OCI-LY7 (cell line): ENCODE measurements around the gene TARP.

Experiments
- BruUV-seq: library from RNA; stranded (reverse); fragments of 400-500 nt; replicated peaks from 2 replicates; lab custom pipeline; 2021; lab: Mats Ljungman, UMichigan
- CTCF ChIA-PET: fragments of 300-600 bp; sonication (Branson Sonifier 250); formaldehyde crosslinking; loops from one replicate; lab custom pipeline; 2022; ENCODE audit warnings: antibody characterized with exemption; ENCODE audit not compliant: unreplicated experiment; lab: Charles Lee
- POLR2A ChIA-PET: fragments of 300-600 bp; sonication (Branson Sonifier 250); formaldehyde crosslinking; loops from one replicate; lab custom pipeline; 2022; ENCODE audit warnings: antibody characterized with exemption; lab: Charles Lee
- DNase-seq: peaks from one replicate; pipeline ENCODE4 v3.0.0-alpha.2; 2015; ENCODE audit warnings: low spot score
- H2AFZ ChIP-seq: fragments of 200-600 bp; sonication (generic), shearing (Covaris generic); 2 replicates; pipeline ENCODE4 v1.6.1; 2014; ENCODE audit warnings: mild to moderate bottlenecking, antibody characterized with exemption, low read length, moderate library complexity
- H3K27ac ChIP-seq: fragments of 200-600 bp; sonication (generic); 2 replicates; pipeline ENCODE4 v1.5.1; 2014; ENCODE audit warnings: mixed run types, low read depth, mild to moderate bottlenecking, moderate library complexity, low read length, inconsistent platforms; ENCODE audit not compliant: poor library complexity, severe bottlenecking
- H3K36me3 ChIP-seq: fragments of 200-600 bp; sonication (generic); 2 replicates; pipeline ENCODE4 v1.6.1; 2014; ENCODE audit warnings: mild to moderate bottlenecking, antibody characterized with exemption, low read length, moderate library complexity, mixed read lengths; ENCODE audit not compliant: insufficient read depth
- H3K4me1 ChIP-seq: fragments of 200-600 bp; sonication (generic); 2 replicates; pipeline ENCODE4 v1.5.1; 2014; ENCODE audit warnings: mild to moderate bottlenecking, low read length; ENCODE audit not compliant: insufficient read depth, poor library complexity, severe bottlenecking
- H3K4me2 ChIP-seq: fragments of 200-600 bp; sonication (generic); 2 replicates; pipeline ENCODE4 v1.6.1; 2014; ENCODE audit warnings: mild to moderate bottlenecking, low read length
- H3K4me3 ChIP-seq: fragments of 200-600 bp; sonication (generic); 2 replicates; pipeline ENCODE4 v1.5.1; 2014; ENCODE audit warnings: mild to moderate bottlenecking, low read depth, low read length; ENCODE audit not compliant: poor library complexity, severe bottlenecking
- H3K79me2 ChIP-seq: fragments of 200-600 bp; sonication (generic); 2 replicates; pipeline ENCODE4 v1.6.1; 2016; ENCODE audit warnings: low read depth, mild to moderate bottlenecking, low read length, moderate library complexity, mixed read lengths; ENCODE audit not compliant: insufficient read depth
- H3K9me2 ChIP-seq: fragments of 200-600 bp; sonication (generic); 2 replicates; pipeline ENCODE4 v1.6.1; 2016; ENCODE audit warnings: mild to moderate bottlenecking, low read length, mixed read lengths; ENCODE audit not compliant: insufficient read depth
- H3K9me3 ChIP-seq: fragments of 200-600 bp; sonication (generic); 2 replicates; pipeline ENCODE4 v1.6.1; 2014; ENCODE audit warnings: mild to moderate bottlenecking, mixed run types, low read length, mixed read lengths
- H4K20me1 ChIP-seq: fragments of 200-600 bp; sonication (generic); 2 replicates; pipeline ENCODE4 v1.6.1; 2014; ENCODE audit warnings: mild to moderate bottlenecking, antibody characterized with exemption, low read length, moderate library complexity, mixed read lengths; ENCODE audit not compliant: insufficient read depth
- EZH2phosphoT487 ChIP-seq: fragments of 200-600 bp; sonication (generic); IDR thresholded peaks from 2 replicates; pipeline ENCODE4 v1.6.1; 2018; ENCODE audit warnings: low read depth, borderline replicate concordance, mild to moderate bottlenecking, mixed run types, antibody characterized with exemption, low read length, moderate library complexity, mixed read lengths
- intact Hi-C: fragments of 100-400 bp; cut with micrococcal nuclease; formaldehyde crosslinking; loops from one replicate; pipeline ENCODE4 v1.10.0; 2022; ENCODE audit not compliant: unreplicated experiment
- TF ChIP-seq, protein P1 (sequence below): fragments of 200-600 bp; sonication (generic); conservative IDR thresholded peaks from 2 replicates; pipeline ENCODE4 v1.5.1; 2014; ENCODE audit warnings: mild to moderate bottlenecking, antibody characterized with exemption, low read length, moderate library complexity, mixed read lengths

The TARP gene

DNA sequence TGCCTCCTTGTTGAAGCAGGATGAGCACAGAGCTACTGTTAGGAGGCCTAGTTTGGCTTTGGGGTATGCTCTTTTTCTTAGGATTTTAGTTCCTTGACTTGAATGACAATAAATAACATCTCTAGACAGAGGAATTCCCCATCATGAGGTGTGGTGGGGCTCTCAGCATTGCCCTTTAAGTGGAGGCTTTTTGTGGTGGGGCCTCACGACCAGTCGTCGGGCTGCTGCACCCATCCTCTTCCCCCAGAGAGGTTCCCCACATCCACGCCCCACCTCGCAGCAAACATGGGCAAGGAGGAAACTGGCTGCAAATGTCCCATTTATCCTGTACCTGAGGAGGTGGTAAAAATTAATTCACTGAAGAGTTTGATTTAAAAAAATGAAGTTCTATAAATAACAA is 36.1 kb upstream of the TARP start:
- peaks cover 5% of the 10 kb centered on the region for H3K4me1 ChIP-seq
- no peaks in the 10 kb centered on the region; the same call in 1 of the 2 replicates for H4K20me1 ChIP-seq
- POLR2A ChIA-PET, result interaction anchor here (1.7 kb wide), 1 partner anchor 13 kb away, joined by 5 read pairs; no protein-coding TSS in a partner anchor
- H2AFZ ChIP-seq, result no peak overlapping the region
- H3K27ac ChIP-seq, result no peak overlapping the region
- intact Hi-C loops, result no loop called here
- no TSS peak for BruUV-seq
- no peak overlapping the region for H3K4me2 ChIP-seq
- no peak overlapping the region for H3K4me3 ChIP-seq
- no peak for DNase-seq
- CTCF ChIA-PET, result no interaction called here
- 0 out of 2 replicates have a peak, but pooled peaks cover 3% of the 10 kb centered on the region for H3K9me3 ChIP-seq
- H3K79me2 ChIP-seq, result no peaks in the 10 kb centered on the region
- no peaks in the 10 kb centered on the region for H3K9me2 ChIP-seq
- H3K36me3 ChIP-seq, result no peaks in the 10 kb centered on the region
- TF ChIP-seq, protein P1, sequence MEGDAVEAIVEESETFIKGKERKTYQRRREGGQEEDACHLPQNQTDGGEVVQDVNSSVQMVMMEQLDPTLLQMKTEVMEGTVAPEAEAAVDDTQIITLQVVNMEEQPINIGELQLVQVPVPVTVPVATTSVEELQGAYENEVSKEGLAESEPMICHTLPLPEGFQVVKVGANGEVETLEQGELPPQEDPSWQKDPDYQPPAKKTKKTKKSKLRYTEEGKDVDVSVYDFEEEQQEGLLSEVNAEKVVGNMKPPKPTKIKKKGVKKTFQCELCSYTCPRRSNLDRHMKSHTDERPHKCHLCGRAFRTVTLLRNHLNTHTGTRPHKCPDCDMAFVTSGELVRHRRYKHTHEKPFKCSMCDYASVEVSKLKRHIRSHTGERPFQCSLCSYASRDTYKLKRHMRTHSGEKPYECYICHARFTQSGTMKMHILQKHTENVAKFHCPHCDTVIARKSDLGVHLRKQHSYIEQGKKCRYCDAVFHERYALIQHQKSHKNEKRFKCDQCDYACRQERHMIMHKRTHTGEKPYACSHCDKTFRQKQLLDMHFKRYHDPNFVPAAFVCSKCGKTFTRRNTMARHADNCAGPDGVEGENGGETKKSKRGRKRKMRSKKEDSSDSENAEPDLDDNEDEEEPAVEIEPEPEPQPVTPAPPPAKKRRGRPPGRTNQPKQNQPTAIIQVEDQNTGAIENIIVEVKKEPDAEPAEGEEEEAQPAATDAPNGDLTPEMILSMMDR, result no peak
- TF ChIP-seq EZH2phosphoT487, result no peak

GRCh38 chr7:38308140-38308539 is 34.7 kb upstream of the TARP start:
- Histone ChIP-seq H3K9me3 (0 out of 2 replicates have a peak, but pooled peaks cover 3% of the 10 kb centered on the region), H2AFZ (no peak overlapping the region), H3K4me2 (no peak overlapping the region), H3K9me2 (no peaks in the 10 kb centered on the region), H4K20me1 (no peaks in the 10 kb centered on the region; the same call in 1 of the 2 replicates), H3K27ac (no peak overlapping the region), H3K36me3 (no peaks in the 10 kb centered on the region), H3K4me1 (peaks cover 5% of the 10 kb centered on the region), H3K79me2 (no peaks in the 10 kb centered on the region), H3K4me3 (no peak overlapping the region)
- ChIA-PET CTCF (no interaction called here), POLR2A (interaction anchor here (0.7 to 1.7 kb wide), 3 partner anchors 12 to 439 kb away, joined by 3 to 5 read pairs (median 3); no protein-coding TSS in a partner anchor)
- no TSS peak for BruUV-seq
- intact Hi-C loops, result no loop called here
- DNase-seq, result no peak
- no peak for TF ChIP-seq EZH2phosphoT487
- TF ChIP-seq, protein P1, result no peak

- POLR2A ChIA-PET, result interaction anchor here (0.5 to 1.7 kb wide), 4 partner anchors 8 to 439 kb away, joined by 3 to 5 read pairs (median 3); no protein-coding TSS in a partner anchor
- Histone ChIP-seq H3K27ac (no peak overlapping the region), H2AFZ (no peak overlapping the region), H4K20me1 (no peaks in the 10 kb centered on the region), H3K4me2 (no peak overlapping the region), H3K9me2 (no peaks in the 10 kb centered on the region), H3K79me2 (no peaks in the 10 kb centered on the region), H3K4me1 (peaks cover under 1% of the 10 kb centered on the region), H3K9me3 (0 out of 2 replicates have a peak, but pooled peaks cover 3% of the 10 kb centered on the region), H3K36me3 (no peaks in the 10 kb centered on the region), H3K4me3 (no peak overlapping the region)
- no TSS peak for BruUV-seq
- CTCF ChIA-PET, result no interaction called here
- intact Hi-C loops, result no loop called here
- TF ChIP-seq EZH2phosphoT487, result no peak
- TF ChIP-seq, protein P1, result no peak
- no peak for DNase-seq
Observed at GRCh38 chr7:38307640-38308039, 34.2 kb upstream of the TARP start.
